Measurements from ENCODE around the gene EVA1A. TPM values are rescaled to one million over a fixed set of nuclear protein-coding genes. Genes with fewer than 3 reads are reported as not detected.

EVA1A gene
- total RNA-seq, 5 donors from 2014 or later (not counting 1 experiment from before 2014, with no cell fraction given): 0.62 TPM; not detected in 4

DNA sequence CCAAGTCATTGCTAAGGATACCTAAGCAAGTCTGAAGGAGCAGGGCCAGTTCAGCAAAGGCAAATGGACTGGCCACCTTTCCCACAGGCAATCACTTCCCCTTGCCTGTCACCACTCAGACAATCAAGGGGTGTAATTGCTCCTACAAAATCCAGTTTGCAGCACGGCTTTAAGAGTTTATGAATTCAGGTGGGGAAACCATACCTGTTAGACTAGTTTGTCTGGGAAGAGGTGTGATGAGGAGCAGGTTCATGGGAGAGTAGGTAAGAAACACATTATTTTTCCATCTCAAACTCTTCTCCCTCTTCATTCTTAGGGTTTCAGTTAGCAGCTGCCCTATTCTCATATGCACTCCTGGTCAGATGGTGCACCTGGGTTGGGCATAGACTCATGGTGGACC is 102.5 kb downstream of the EVA1A start:
- no peak overlapping the region for H3K4me3 ChIP-seq (ENCODE audit: control insufficient read depth in 1 of 2, extremely low read depth in 1 of 2, low read length in 1 of 2)
- Mint-ChIP-seq H3K9me3 (no peaks in the 10 kb centered on the region), H3K4me1 (no peaks in the 10 kb centered on the region), H3K4me3 (no peak overlapping the region), H3K36me3 (no peaks in the 10 kb centered on the region), H3K27me3 (peaks cover 15 to 16% of the 10 kb centered on the region in 2 donors), H3K27ac (no peak overlapping the region)
- peaks cover 2% of the 10 kb centered on the region for H3K9me3 ChIP-seq
- no peak overlapping the region for H3K27ac ChIP-seq (ENCODE audit: low read length)
- H3K36me3 ChIP-seq (ENCODE audit: control insufficient read depth in 2 of 2, extremely low read depth in 1 of 2, insufficient read depth in 1 of 2, low read length in 1 of 2): no peaks in the 10 kb centered on the region
- no peak for DNase-seq
- no peaks in the 10 kb centered on the region for H3K4me1 ChIP-seq (ENCODE audit: control insufficient read depth in 1 of 2, extremely low read depth in 1 of 2, insufficient read depth in 2 of 2, low read length in 2 of 2)
- CTCF ChIA-PET: no interaction called here
- POLR2A ChIA-PET: no interaction called here
- no CpG with 5 or more reads among the region's 1 CpG for WGBS (ENCODE audit: insufficient coverage)
- no peaks in the 10 kb centered on the region for H3K27me3 ChIP-seq (replicated peaks in 1 of 2; ENCODE audit: control insufficient read depth in 2 of 2, extremely low read depth in 1 of 2, insufficient read depth in 2 of 2, low read length in 1 of 2)
- ATAC-seq (replicated peaks in 1 of 4): no peak

DNA sequence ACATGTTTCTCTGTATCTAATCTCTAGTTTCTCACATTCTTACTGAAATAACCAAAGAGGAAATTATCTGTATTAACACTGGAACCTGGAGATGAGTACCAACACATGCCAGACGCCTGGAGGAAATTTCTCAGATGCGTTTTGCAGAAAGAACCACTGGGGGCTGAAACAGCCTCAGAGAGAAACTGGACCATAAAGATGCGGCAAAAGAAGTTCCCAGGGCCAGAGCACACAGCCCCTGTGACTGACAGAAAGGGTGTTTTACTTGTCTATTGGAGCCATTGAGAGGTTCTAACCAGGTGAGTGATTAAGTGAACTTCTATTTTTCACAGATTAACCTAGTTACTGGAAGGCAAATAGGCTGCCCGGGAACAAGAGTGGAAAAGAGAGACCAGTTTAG is 103.9 kb downstream of the EVA1A start:
- no peaks in the 10 kb centered on the region for H3K9me3 Mint-ChIP-seq

DNA sequence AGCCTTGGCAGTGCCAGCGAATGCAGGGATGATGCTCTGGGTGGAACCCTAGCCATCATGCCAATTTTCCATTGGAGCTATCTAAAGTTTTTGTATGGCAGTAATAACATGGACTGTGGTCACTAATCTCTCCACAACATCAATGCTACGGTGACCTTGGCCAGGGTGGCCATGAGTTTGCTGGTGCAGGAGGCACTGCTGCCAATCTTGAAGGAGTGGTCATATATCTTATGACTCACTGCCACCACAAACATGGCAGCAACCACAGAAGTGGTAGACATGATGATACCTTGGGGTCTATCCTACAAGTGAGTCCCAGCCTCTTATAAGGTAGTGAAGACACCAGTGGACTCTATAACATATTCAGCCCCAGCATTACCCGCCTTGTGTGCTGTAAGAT is 104.6 kb downstream of the EVA1A start:
- CTCF ChIA-PET: no interaction called here
- POLR2A ChIA-PET: no interaction called here
- H3K27me3 Mint-ChIP-seq: peaks cover 10 to 15% of the 10 kb centered on the region in 2 donors
- H3K36me3 Mint-ChIP-seq: no peaks in the 10 kb centered on the region
- H3K9me3 Mint-ChIP-seq: no peaks in the 10 kb centered on the region
- Histone ChIP-seq H3K4me3 (ENCODE audit: control insufficient read depth in 1 of 2, extremely low read depth in 1 of 2, low read length in 1 of 2) (no peak overlapping the region), H3K27ac (ENCODE audit: low read length) (no peak overlapping the region), H3K27me3 (replicated peaks in 1 of 2; ENCODE audit: control insufficient read depth in 2 of 2, extremely low read depth in 1 of 2, insufficient read depth in 2 of 2, low read length in 1 of 2) (no peaks in the 10 kb centered on the region), H3K9me3 (peaks cover 2% of the 10 kb centered on the region), H3K4me1 (ENCODE audit: control insufficient read depth in 1 of 2, extremely low read depth in 1 of 2, insufficient read depth in 2 of 2, low read length in 2 of 2) (no peaks in the 10 kb centered on the region), H3K36me3 (ENCODE audit: control insufficient read depth in 2 of 2, extremely low read depth in 1 of 2, insufficient read depth in 1 of 2, low read length in 1 of 2) (no peaks in the 10 kb centered on the region)
- DNase-seq: no peak
- no peaks in the 10 kb centered on the region for H3K4me1 Mint-ChIP-seq
- WGBS (ENCODE audit: insufficient coverage): 100% methylated on average over 1 of the region's 3 CpGs
- H3K4me3 Mint-ChIP-seq: no peak overlapping the region
- no peak overlapping the region for H3K27ac Mint-ChIP-seq
- no peak for ATAC-seq (replicated peaks in 1 of 4)

More for the DNA sequence above, 103.9 kb downstream of the EVA1A start:
- Mint-ChIP-seq H3K27me3 (peaks cover 15% of the 10 kb centered on the region in 2 donors), H3K4me1 (no peaks in the 10 kb centered on the region), H3K27ac (no peak overlapping the region), H3K36me3 (no peaks in the 10 kb centered on the region), H3K4me3 (no peak overlapping the region)
- Histone ChIP-seq H3K4me1 (ENCODE audit: control insufficient read depth in 1 of 2, extremely low read depth in 1 of 2, insufficient read depth in 2 of 2, low read length in 2 of 2) (no peaks in the 10 kb centered on the region), H3K27ac (ENCODE audit: low read length) (no peak overlapping the region), H3K9me3 (peaks cover 2% of the 10 kb centered on the region), H3K27me3 (replicated peaks in 1 of 2; ENCODE audit: control insufficient read depth in 2 of 2, extremely low read depth in 1 of 2, insufficient read depth in 2 of 2, low read length in 1 of 2) (no peaks in the 10 kb centered on the region), H3K36me3 (ENCODE audit: control insufficient read depth in 2 of 2, extremely low read depth in 1 of 2, insufficient read depth in 1 of 2, low read length in 1 of 2) (no peaks in the 10 kb centered on the region), H3K4me3 (ENCODE audit: control insufficient read depth in 1 of 2, extremely low read depth in 1 of 2, low read length in 1 of 2) (no peak overlapping the region)
- POLR2A ChIA-PET: no interaction called here
- CTCF ChIA-PET: no interaction called here
- no peak for DNase-seq
- WGBS (ENCODE audit: insufficient coverage): 94% methylated on average over 3 of the region's 4 CpGs
- ATAC-seq (replicated peaks in 1 of 4): no peak

DNA sequence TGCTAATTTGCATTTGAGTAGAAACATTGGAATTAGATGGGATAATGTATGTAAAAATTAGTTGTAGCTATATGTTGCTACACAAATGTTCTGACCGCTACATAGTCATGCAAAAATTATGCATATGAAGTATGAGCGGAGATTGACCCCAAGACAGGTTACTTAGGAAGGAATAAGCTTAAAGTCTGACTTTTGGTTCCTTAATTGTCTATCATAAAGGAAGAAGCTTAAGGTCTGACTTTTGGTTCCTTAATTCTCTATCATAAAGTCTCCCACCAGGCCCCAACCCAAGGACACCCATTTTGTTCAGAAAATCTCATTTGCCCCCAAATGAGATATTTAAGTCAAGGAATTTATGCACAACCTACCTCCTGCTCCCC is 106.5 kb downstream of the EVA1A start:
- Mint-ChIP-seq H3K27me3 (peaks cover 2 to 4% of the 10 kb centered on the region in 2 donors), H3K9me3 (peaks cover 0 to 3% (median 2%) of the 10 kb centered on the region in 3 donors), H3K36me3 (no peaks in the 10 kb centered on the region), H3K27ac (no peak overlapping the region), H3K4me3 (no peak overlapping the region), H3K4me1 (no peaks in the 10 kb centered on the region)
- H3K36me3 ChIP-seq (ENCODE audit: control insufficient read depth in 2 of 2, extremely low read depth in 1 of 2, insufficient read depth in 1 of 2, low read length in 1 of 2): no peaks in the 10 kb centered on the region
- H3K9me3 ChIP-seq: no peaks in the 10 kb centered on the region
- ChIA-PET CTCF (no interaction called here), POLR2A (no interaction called here)
- DNase-seq (no peak), ATAC-seq (replicated peaks in 1 of 4) (no peak)
- H3K4me3 ChIP-seq (ENCODE audit: control insufficient read depth in 1 of 2, extremely low read depth in 1 of 2, low read length in 1 of 2): no peak overlapping the region
- WGBS (ENCODE audit: insufficient coverage): 83% methylated on average over 1 of the region's 2 CpGs
- no peaks in the 10 kb centered on the region for H3K27me3 ChIP-seq (replicated peaks in 1 of 2; ENCODE audit: control insufficient read depth in 2 of 2, extremely low read depth in 1 of 2, insufficient read depth in 2 of 2, low read length in 1 of 2)
- no peak overlapping the region for H3K27ac ChIP-seq (ENCODE audit: low read length)
- no peaks in the 10 kb centered on the region for H3K4me1 ChIP-seq (ENCODE audit: control insufficient read depth in 1 of 2, extremely low read depth in 1 of 2, insufficient read depth in 2 of 2, low read length in 2 of 2)

DNA sequence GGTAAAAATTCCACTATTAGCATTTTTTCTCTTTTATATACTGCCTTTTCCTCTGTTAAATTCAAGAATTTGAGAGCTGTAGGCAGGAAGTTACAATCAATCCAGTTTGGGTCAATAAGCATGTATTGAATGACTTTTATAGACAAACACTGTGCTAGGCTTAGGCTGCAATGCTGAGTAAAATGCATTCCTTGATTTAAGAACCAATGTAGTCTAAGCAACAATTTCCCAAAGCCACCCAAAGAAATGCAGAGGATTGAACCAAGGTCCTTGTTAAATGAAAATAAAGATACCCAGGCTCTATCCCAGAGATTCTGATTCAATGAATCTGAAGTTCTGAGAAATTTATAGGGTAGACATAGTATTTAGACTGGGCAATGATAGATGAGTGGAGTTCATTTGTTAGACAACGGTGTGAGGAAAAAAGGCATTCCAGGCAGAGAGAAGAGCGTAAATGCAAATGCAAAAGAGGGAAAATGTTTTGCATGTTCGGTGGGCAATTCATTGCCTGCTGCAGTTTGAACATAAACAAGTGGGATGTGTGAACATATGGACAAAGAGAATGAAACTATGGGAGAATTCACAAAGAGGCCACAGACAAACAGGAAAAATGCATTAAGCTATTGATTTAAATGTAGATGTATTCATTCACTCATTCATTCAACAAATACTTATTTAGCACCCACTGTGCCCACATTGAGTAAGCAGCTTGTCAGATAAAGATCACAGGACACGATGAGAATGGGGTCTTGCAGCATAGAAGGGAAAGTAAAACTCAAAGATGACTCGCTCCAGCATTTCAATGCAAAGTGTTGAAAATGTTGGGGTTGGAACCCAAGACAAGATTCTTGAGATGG is 107.1 kb downstream of the EVA1A start:
- Histone ChIP-seq H3K9me3 (no peaks in the 10 kb centered on the region), H3K4me1 (ENCODE audit: control insufficient read depth in 1 of 2, extremely low read depth in 1 of 2, insufficient read depth in 2 of 2, low read length in 2 of 2) (no peaks in the 10 kb centered on the region), H3K27ac (ENCODE audit: low read length) (no peak overlapping the region), H3K27me3 (replicated peaks in 1 of 2; ENCODE audit: control insufficient read depth in 2 of 2, extremely low read depth in 1 of 2, insufficient read depth in 2 of 2, low read length in 1 of 2) (no peaks in the 10 kb centered on the region), H3K36me3 (ENCODE audit: control insufficient read depth in 2 of 2, extremely low read depth in 1 of 2, insufficient read depth in 1 of 2, low read length in 1 of 2) (no peaks in the 10 kb centered on the region), H3K4me3 (ENCODE audit: control insufficient read depth in 1 of 2, extremely low read depth in 1 of 2, low read length in 1 of 2) (no peak overlapping the region)
- H3K9me3 Mint-ChIP-seq: peaks cover 2 to 3% (median 2%) of the 10 kb centered on the region in 3 donors
- no peak overlapping the region for H3K4me3 Mint-ChIP-seq
- H3K4me1 Mint-ChIP-seq: no peaks in the 10 kb centered on the region
- POLR2A ChIA-PET: no interaction called here
- ATAC-seq (replicated peaks in 1 of 4) (no peak), DNase-seq (no peak)
- 82% methylated on average over 4 of the region's 5 CpGs for WGBS (ENCODE audit: insufficient coverage)
- no peaks in the 10 kb centered on the region for H3K36me3 Mint-ChIP-seq
- peaks cover 2 to 4% of the 10 kb centered on the region in 2 donors for H3K27me3 Mint-ChIP-seq
- CTCF ChIA-PET: no interaction called here
- H3K27ac Mint-ChIP-seq: no peak overlapping the region

DNA sequence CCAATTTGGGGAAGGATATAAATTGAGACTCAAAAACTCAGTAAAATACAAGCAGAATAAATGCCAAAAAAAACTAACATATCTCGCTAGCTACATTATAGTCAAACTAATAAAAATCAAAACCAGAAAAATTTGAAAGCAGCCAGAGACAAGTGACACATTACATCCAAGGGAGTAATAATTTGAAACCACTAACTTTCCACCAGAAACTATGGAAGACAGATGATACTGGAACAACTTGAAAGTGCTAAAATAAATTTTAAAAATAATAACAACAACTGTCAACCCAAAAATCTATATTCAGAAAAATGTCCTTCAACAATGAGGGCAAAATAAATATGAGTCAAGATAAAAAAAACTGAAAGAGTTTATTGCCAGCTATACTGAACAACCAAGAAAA is 110.7 kb downstream of the EVA1A start:
- WGBS (ENCODE audit: insufficient coverage): no CpG with 5 or more reads among the region's 1 CpG
- Mint-ChIP-seq H3K36me3 (no peaks in the 10 kb centered on the region), H3K9me3 (peaks cover 2 to 4% (median 3%) of the 10 kb centered on the region in 3 donors), H3K27me3 (peaks cover 2 to 20% of the 10 kb centered on the region in 2 donors), H3K27ac (no peak overlapping the region), H3K4me1 (no peaks in the 10 kb centered on the region), H3K4me3 (no peak overlapping the region)
- no peaks in the 10 kb centered on the region for H3K36me3 ChIP-seq (ENCODE audit: control insufficient read depth in 2 of 2, extremely low read depth in 1 of 2, insufficient read depth in 1 of 2, low read length in 1 of 2)
- DNase-seq (no peak), ATAC-seq (replicated peaks in 1 of 4) (no peak)
- ChIA-PET POLR2A (no interaction called here), CTCF (no interaction called here)
- no peaks in the 10 kb centered on the region for H3K9me3 ChIP-seq
- no peaks in the 10 kb centered on the region for H3K4me1 ChIP-seq (ENCODE audit: control insufficient read depth in 1 of 2, extremely low read depth in 1 of 2, insufficient read depth in 2 of 2, low read length in 2 of 2)
- no peak overlapping the region for H3K27ac ChIP-seq (ENCODE audit: low read length)
- H3K27me3 ChIP-seq (replicated peaks in 1 of 2; ENCODE audit: control insufficient read depth in 2 of 2, extremely low read depth in 1 of 2, insufficient read depth in 2 of 2, low read length in 1 of 2): no peaks in the 10 kb centered on the region
- H3K4me3 ChIP-seq (ENCODE audit: control insufficient read depth in 1 of 2, extremely low read depth in 1 of 2, low read length in 1 of 2): no peak overlapping the region

Measured in T-cell (primary cell).